ENCODE data around the gene TNS1.

DNA sequence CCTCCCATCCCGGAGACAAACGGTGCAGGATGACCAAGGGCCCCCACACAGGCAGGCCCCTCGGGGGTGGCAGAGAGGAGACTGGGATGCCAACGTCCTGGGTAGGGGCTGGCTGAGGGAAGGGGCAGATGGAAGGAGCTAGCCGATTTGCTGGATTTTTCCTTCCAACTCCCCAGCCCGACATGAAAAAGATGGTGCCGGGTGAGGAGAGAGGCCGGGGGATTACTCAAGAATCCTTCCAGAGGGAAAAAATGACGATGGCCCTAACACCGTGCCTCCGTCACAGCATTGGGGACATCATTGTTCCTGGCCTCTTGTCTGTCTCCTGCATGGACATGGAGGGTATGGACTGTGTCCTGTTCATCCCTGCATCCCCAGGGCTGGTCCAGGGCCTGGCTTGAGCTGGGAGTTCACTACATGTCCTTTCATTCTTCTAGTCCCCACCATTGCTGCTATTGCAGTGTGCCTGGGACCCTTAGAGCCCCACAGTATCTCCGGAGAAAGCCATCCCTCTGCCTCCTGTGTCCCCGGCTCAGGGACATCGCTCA lies 217.7 kb downstream of the TNS1 start:
- TF ChIP-seq, protein P1, sequence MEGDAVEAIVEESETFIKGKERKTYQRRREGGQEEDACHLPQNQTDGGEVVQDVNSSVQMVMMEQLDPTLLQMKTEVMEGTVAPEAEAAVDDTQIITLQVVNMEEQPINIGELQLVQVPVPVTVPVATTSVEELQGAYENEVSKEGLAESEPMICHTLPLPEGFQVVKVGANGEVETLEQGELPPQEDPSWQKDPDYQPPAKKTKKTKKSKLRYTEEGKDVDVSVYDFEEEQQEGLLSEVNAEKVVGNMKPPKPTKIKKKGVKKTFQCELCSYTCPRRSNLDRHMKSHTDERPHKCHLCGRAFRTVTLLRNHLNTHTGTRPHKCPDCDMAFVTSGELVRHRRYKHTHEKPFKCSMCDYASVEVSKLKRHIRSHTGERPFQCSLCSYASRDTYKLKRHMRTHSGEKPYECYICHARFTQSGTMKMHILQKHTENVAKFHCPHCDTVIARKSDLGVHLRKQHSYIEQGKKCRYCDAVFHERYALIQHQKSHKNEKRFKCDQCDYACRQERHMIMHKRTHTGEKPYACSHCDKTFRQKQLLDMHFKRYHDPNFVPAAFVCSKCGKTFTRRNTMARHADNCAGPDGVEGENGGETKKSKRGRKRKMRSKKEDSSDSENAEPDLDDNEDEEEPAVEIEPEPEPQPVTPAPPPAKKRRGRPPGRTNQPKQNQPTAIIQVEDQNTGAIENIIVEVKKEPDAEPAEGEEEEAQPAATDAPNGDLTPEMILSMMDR (IDR thresholded peaks at IDR 0.05) = no peak
- TF ChIP-seq POLR2A (IDR thresholded peaks at IDR 0.05) = no peak

All from tibial nerve (tissue), 3 donors.